HG03442 (cell line): ENCODE results near the gene EFTUD2.
"Not testable (repeated sequence)": the region's sequence is repeated elsewhere in the genome, so short reads cannot be mapped to it uniquely, and the experiment has no call there.

Experiments used
- ATAC-seq: cut with Tn5 transposase; IDR thresholded peaks from one replicate; pipeline ENCODE4 v1.9.1; 2021; ENCODE audit warnings: mild to moderate bottlenecking, moderate library complexity; ENCODE audit not compliant: unreplicated experiment

Gene EFTUD2

GRCh38 chr17:44899074-44899782 lies at the start of gene EFTUD2:
TSS of gene EFTUD2 (minus strand) at chr17:44899445. CDS start at chr17:44894521, 4,924 bp downstream.
- peak; percentile 68 for ATAC-seq

GRCh38 chr17:44948315-44948795 lies 49.1 kb upstream of the EFTUD2 start:
- ATAC-seq: no peak

GRCh38 chr17:44947461-44948314 lies 48.4 kb upstream of the EFTUD2 start, which contains the start of gene KIF18B:
TSS of gene KIF18B (minus strand) at chr17:44947773. CDS start at chr17:44936344, 11,429 bp downstream.
- peak; percentile 86 for ATAC-seq

- ATAC-seq: not testable (repeated sequence)
These were observed 46.4 kb upstream of the EFTUD2 start for GRCh38 chr17:44945652-44946051.

GRCh38 chr17:44942456-44942855 lies 43.2 kb upstream of the EFTUD2 start:
- no peak for ATAC-seq

- ATAC-seq: no peak
These were observed 42.6 kb upstream of the EFTUD2 start for GRCh38 chr17:44941712-44942331.

GRCh38 chr17:44940768-44941167 lies 41.5 kb upstream of the EFTUD2 start:
- no peak for ATAC-seq

- ATAC-seq: no peak
These were observed 41.1 kb upstream of the EFTUD2 start for GRCh38 chr17:44940317-44940716.

GRCh38 chr17:44935116-44935515 lies 35.9 kb upstream of the EFTUD2 start:
- ATAC-seq: no peak

- ATAC-seq: no peak
These were observed 35.5 kb upstream of the EFTUD2 start for GRCh38 chr17:44934745-44935105.

GRCh38 chr17:44933824-44934744 lies 34.8 kb upstream of the EFTUD2 start:
- no peak for ATAC-seq

- no peak for ATAC-seq
These were observed 33.5 kb upstream of the EFTUD2 start for GRCh38 chr17:44932787-44933097.

GRCh38 chr17:44932096-44932786 lies 33.0 kb upstream of the EFTUD2 start:
- ATAC-seq: no peak

GRCh38 chr17:44931376-44931775 lies 32.1 kb upstream of the EFTUD2 start:
- no peak for ATAC-seq

GRCh38 chr17:44930667-44931066 lies 31.4 kb upstream of the EFTUD2 start:
- ATAC-seq: no peak

GRCh38 chr17:44928950-44929720 lies 29.9 kb upstream of the EFTUD2 start:
- ATAC-seq: no peak

GRCh38 chr17:44928136-44928535 lies 28.9 kb upstream of the EFTUD2 start:
- ATAC-seq: no peak

- no peak for ATAC-seq
These were observed 28.5 kb upstream of the EFTUD2 start for GRCh38 chr17:44927696-44928095.

- ATAC-seq: no peak
These were observed 27.7 kb upstream of the EFTUD2 start for GRCh38 chr17:44926821-44927525.
